Esophagus muscularis mucosa (tissue), 4 donors: ENCODE results near the gene HECTD4. TPM values are rescaled to one million over a fixed set of nuclear protein-coding genes. Genes with fewer than 3 reads are reported as not detected.

Experiments
- DNase-seq: peaks from one replicate; pipeline ENCODE4 v3.0.0-alpha.2; 2017; ENCODE audit errors: extremely low spot score
- H3K27ac ChIP-seq, 4 donors: fragments of 200-600 bp; sonication (generic); replicated peaks in 1 of 4; 1 replicate in 3 of 4; 2 replicates in 1 of 4; pipeline ENCODE4 v1.5.1; 2016 to 2019; ENCODE audit warnings: mild to moderate bottlenecking in 1 of 4
- H3K27me3 ChIP-seq, 4 donors: fragments of 200-600 bp; sonication (generic); one replicate each; pipeline versions ENCODE4 v1.5.1 to v1.6.0; 2016 to 2019
- H3K36me3 ChIP-seq, 4 donors: fragments of 200-600 bp; sonication (generic); one replicate each; pipeline ENCODE4 v1.5.1; 2016 to 2019
- H3K4me1 ChIP-seq, 4 donors: fragments of 200-600 bp; sonication (generic); one replicate each; pipeline ENCODE4 v1.5.1; 2016 to 2019
- H3K4me3 ChIP-seq, 4 donors: fragments of 200-600 bp; sonication (generic); 1 replicate in 2 of 4; 2 replicates in 2 of 4; pipeline ENCODE4 v1.5.1; 2016 to 2019; ENCODE audit warnings: mild to moderate bottlenecking in 4 of 4, moderate library complexity in 1 of 4
- H3K9me3 ChIP-seq, 4 donors: fragments of 200-600 bp; sonication (generic); 1 replicate in 3 of 4; 2 replicates in 1 of 4; pipeline ENCODE4 v1.5.1; 2016 to 2019
- EP300 ChIP-seq: sonication (generic); formaldehyde crosslinking; IDR thresholded peaks from one replicate; pipeline ENCODE4 v1.6.1; 2017; ENCODE audit warnings: antibody characterized with exemption
- POLR2A ChIP-seq: fragments of 450-650 bp; IDR thresholded peaks from one replicate; pipeline ENCODE4 v1.6.1; 2017; ENCODE audit warnings: antibody characterized with exemption, moderate library complexity, mild to moderate bottlenecking, low read depth
- POLR2AphosphoS5 ChIP-seq, 2 donors: sonication (generic); formaldehyde crosslinking; IDR thresholded peaks; one replicate each; pipeline ENCODE4 v1.6.1; 2017; ENCODE audit warnings: antibody characterized with exemption in 2 of 2
- WGBS: methylation state at CpG from one replicate; pipeline ENCODE4 v1.1.5; 2018; 5-methylcytosine and 5-hydroxymethylcytosine counted together
- intact Hi-C: fragments of 100-400 bp; cut with DNase I; formaldehyde crosslinking; loops from one replicate; pipeline ENCODE4 v1.15.1; 2023
- total RNA-seq, 4 donors: library from RNA; depleted of rRNA; stranded (reverse); fragments of >200 nt; gene quantifications; one replicate each; pipeline versions ENCODE4 v1.1.0 to v1.2.1, GENCODE V29; 2016
- TF ChIP-seq, protein P1 (sequence below), 3 experiments: fragments of 200-600 bp in 2 of 3; fragments of 450-650 bp in 1 of 3; sonication (generic) in 2 of 3; IDR thresholded peaks; one replicate each; pipeline ENCODE4 v1.5.1; 2017 to 2019; ENCODE audit warnings: antibody characterized with exemption in 3 of 3, mild to moderate bottlenecking in 2 of 3, moderate library complexity in 1 of 3

The HECTD4 gene
- total RNA-seq, 4 donors from 2014 or later, result 27.3 to 59.3 (median 44.9) TPM

DNA sequence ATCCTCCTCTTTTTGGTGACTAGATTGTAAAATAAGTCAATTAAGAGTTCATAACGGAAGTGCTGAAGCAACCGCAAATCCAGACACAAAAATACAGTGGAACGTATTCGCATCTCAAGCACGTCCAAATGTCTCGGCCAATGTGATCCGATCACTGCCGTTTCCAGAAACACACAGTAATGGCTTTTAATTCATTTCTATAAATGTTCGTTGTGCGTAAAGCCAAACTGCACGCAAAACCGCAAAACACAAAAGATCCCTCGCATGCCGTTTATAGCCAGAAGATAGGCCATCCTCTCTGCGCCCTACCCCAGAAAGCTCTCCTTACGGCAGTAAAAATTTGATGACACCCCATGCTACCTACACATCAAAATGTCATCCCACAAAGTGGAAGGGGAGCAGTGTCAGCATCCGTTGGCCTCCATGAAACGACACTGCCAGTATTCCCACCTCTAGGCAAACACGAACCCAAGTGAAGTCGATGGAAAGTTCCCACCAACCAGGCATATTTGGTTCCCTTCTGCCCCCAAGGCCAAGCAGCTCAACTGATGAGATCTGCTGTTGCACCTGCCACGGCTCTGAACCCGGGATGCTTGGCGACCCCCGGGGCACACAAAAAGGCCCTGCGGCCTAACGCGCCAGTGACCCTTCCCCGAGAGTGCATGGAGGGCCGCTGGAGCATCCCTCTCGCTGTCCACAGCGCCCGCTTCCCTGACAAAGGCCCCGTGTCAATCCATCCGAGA lies 1.4 kb downstream of the HECTD4 start:
- peak overlapping the region; percentile 82 to 91 (median 86) for H3K27ac ChIP-seq
- H3K36me3 ChIP-seq, result no peaks in the 10 kb centered on the region
- no peaks in the 10 kb centered on the region for H3K9me3 ChIP-seq
- peak overlapping the region; percentile 92 to 99 (median 95) for H3K4me3 ChIP-seq
- DNase-seq, result no peak
- intact Hi-C loops, result loop anchor here (10.0 kb wide), 2 partner anchors 186 to 436 kb away; no protein-coding TSS in a partner anchor
- peaks cover 14 to 31% (median 27%) of the 10 kb centered on the region in 4 donors for H3K4me1 ChIP-seq
- no peaks in the 10 kb centered on the region for H3K27me3 ChIP-seq
- 66% methylated on average over 24 of the region's 34 CpGs for WGBS
- no peak for TF ChIP-seq EP300
- no peak for TF ChIP-seq POLR2AphosphoS5 (IDR thresholded peaks at IDR 0.05)
- no peak for TF ChIP-seq POLR2A
- TF ChIP-seq, protein P1, sequence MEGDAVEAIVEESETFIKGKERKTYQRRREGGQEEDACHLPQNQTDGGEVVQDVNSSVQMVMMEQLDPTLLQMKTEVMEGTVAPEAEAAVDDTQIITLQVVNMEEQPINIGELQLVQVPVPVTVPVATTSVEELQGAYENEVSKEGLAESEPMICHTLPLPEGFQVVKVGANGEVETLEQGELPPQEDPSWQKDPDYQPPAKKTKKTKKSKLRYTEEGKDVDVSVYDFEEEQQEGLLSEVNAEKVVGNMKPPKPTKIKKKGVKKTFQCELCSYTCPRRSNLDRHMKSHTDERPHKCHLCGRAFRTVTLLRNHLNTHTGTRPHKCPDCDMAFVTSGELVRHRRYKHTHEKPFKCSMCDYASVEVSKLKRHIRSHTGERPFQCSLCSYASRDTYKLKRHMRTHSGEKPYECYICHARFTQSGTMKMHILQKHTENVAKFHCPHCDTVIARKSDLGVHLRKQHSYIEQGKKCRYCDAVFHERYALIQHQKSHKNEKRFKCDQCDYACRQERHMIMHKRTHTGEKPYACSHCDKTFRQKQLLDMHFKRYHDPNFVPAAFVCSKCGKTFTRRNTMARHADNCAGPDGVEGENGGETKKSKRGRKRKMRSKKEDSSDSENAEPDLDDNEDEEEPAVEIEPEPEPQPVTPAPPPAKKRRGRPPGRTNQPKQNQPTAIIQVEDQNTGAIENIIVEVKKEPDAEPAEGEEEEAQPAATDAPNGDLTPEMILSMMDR (IDR thresholded peaks at IDR 0.05), result no peak

DNA sequence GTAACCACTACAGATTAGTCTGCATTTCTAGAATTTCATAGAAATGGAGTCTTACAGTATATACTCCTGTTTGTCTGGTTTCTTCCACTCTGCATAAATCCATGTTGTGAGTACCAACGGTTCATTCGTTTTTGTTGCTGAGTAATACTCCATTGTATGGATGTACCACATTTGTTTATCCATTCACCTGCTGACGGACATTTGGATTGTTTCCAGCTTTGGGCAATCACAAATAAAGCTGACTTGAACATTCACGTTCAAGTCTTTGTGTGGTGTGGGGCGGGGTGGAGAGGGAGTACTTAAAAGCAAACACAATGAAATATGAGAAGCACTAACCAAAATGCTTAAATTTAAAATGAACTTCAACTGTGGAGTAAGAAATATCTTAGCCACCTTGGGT lies 7.1 kb downstream of the HECTD4 start:
- no peak for DNase-seq
- no peak for TF ChIP-seq EP300
- TF ChIP-seq POLR2AphosphoS5 (IDR thresholded peaks at IDR 0.05), result no peak
- no peak for TF ChIP-seq POLR2A
- TF ChIP-seq, protein P1 (IDR thresholded peaks at IDR 0.05), result no peak
- WGBS, result 80% methylated on average over 5 of the region's 5 CpGs
- no peaks in the 10 kb centered on the region for H3K27me3 ChIP-seq
- no peaks in the 10 kb centered on the region for H3K36me3 ChIP-seq
- H3K4me3 ChIP-seq, result no peak overlapping the region
- peaks cover 3 to 30% (median 20%) of the 10 kb centered on the region in 4 donors for H3K4me1 ChIP-seq
- no peaks in the 10 kb centered on the region for H3K9me3 ChIP-seq
- no peak overlapping the region for H3K27ac ChIP-seq
- intact Hi-C loops, result no loop called here

DNA sequence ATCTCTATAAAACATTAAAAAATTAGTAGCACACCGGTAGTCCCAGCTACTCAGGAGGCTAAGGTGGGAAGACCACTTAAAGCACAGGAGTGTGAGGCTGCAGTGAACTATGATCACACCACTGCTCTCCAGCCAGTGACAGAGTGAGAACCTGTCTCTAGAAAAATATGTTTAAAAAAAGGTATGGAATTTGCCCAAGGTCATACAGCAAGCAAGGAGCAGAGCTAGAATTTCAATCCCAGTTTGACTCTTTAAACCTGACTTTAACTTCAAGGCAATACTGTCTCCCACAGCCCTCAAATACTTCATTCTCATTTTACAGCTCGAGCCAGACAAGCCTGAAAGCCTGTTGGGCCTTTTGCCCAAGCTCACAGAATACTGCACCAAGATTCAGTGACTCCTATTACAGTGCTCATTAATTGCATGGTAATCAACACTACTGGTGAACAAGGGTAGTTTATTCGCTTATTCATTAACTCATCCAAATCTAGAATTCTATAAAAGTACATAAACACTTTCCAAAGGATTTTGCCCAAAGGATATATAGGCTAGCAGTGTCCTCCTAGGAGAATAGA lies 8.0 kb downstream of the HECTD4 start:
- TF ChIP-seq, protein P1 (IDR thresholded peaks at IDR 0.05), result no peak
- TF ChIP-seq POLR2A (no peak), EP300 (no peak), POLR2AphosphoS5 (IDR thresholded peaks at IDR 0.05) (no peak)
- Histone ChIP-seq H3K36me3 (no peaks in the 10 kb centered on the region), H3K4me3 (no peak overlapping the region), H3K9me3 (no peaks in the 10 kb centered on the region), H3K4me1 (peaks cover 0 to 28% (median 15%) of the 10 kb centered on the region in 4 donors), H3K27ac (no peak overlapping the region), H3K27me3 (no peaks in the 10 kb centered on the region)
- intact Hi-C loops, result no loop called here
- DNase-seq, result no peak
- 90% methylated on average over 3 of the region's 3 CpGs for WGBS

DNA sequence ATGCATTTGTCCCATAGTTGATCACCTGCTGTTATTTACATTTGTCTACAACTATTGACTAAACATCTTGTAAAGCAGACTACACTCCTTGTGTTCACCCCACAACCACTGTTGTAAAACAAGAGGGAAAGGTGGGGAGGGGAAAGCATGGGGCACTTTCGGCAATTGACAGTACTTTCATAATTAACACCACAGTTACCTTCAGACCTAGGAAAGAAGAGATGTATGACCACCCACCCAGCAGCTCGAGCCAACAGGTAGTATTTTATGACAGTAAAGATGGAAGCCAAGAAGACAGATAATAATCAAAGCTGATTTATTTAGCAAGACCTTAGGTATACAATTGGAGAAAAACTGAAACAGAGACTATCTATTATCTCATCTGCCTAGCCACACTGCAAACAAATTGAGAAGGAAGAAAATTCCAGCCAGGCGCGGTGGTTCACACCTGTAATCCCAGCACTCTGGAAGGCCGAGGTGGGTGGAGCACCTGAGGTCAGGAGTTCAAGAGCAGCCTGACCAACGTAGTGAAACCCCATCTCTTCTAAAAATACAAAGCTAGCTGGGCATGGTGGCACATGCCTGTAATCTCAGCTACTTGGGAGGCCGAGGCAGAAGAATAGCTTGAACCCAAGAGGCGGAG lies 11.2 kb downstream of the HECTD4 start:
- WGBS, result 85% methylated on average over 8 of the region's 8 CpGs
- H3K9me3 ChIP-seq, result no peaks in the 10 kb centered on the region
- intact Hi-C loops, result no loop called here
- TF ChIP-seq, protein P1 (IDR thresholded peaks at IDR 0.05), result no peak
- TF ChIP-seq POLR2AphosphoS5 (IDR thresholded peaks at IDR 0.05) (no peak), POLR2A (no peak), EP300 (no peak)
- no peaks in the 10 kb centered on the region for H3K36me3 ChIP-seq
- H3K4me1 ChIP-seq, result peaks cover 5 to 41% (median 30%) of the 10 kb centered on the region in 4 donors
- H3K27me3 ChIP-seq, result no peaks in the 10 kb centered on the region
- no peak overlapping the region for H3K4me3 ChIP-seq
- DNase-seq, result no peak
- H3K27ac ChIP-seq, result no peak overlapping the region
